ENCODE data around the gene CLOCK.

DNA sequence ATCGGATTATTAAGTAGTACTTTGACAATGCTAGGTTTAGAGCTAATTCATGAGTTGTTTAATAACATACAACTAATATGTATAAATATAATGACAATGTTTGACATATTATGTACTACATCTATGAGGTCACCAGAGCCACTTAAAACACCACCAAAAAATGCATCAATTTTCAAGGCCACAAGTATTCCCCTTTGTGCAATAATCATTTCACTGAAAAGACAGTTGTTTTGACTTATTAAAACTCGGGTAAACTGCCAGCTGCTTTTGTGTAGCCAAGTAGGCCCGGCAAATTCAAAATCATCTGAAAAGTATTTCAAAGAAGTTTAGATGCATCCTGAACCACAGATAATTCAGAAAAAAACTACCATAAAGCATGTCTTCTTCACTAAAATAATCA, 48.7 kb downstream of the CLOCK start:
- TF ChIP-seq, protein P1, sequence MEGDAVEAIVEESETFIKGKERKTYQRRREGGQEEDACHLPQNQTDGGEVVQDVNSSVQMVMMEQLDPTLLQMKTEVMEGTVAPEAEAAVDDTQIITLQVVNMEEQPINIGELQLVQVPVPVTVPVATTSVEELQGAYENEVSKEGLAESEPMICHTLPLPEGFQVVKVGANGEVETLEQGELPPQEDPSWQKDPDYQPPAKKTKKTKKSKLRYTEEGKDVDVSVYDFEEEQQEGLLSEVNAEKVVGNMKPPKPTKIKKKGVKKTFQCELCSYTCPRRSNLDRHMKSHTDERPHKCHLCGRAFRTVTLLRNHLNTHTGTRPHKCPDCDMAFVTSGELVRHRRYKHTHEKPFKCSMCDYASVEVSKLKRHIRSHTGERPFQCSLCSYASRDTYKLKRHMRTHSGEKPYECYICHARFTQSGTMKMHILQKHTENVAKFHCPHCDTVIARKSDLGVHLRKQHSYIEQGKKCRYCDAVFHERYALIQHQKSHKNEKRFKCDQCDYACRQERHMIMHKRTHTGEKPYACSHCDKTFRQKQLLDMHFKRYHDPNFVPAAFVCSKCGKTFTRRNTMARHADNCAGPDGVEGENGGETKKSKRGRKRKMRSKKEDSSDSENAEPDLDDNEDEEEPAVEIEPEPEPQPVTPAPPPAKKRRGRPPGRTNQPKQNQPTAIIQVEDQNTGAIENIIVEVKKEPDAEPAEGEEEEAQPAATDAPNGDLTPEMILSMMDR (conservative IDR thresholded peaks at IDR 0.05; ENCODE audit: low read depth, low read length): no peak
- no peak for TF ChIP-seq EZH2 (IDR thresholded peaks at IDR 0.05; ENCODE audit: borderline replicate concordance, low read depth, low read length, poor library complexity, severe bottlenecking)

Measured in A673 (cell line).